Chondrocyte (in vitro differentiated cells): ENCODE data around the gene GCDH. TPM values are rescaled to one million over a fixed set of nuclear protein-coding genes. Genes with fewer than 3 reads are reported as not detected.

Experiments used
- DNase-seq: peaks from one replicate; pipeline ENCODE4 v3.0.0; 2021; ENCODE audit warnings: mixed read lengths, low spot score
- H3K27ac Mint-ChIP-seq: one replicate; pipeline ENCODE4 v1.8.0; 2021; ENCODE audit warnings: mild to moderate bottlenecking, moderate library complexity, mixed read lengths; ENCODE audit not compliant: unreplicated experiment
- H3K27me3 Mint-ChIP-seq: 2 replicates; pipeline ENCODE4 v1.8.0; 2021; ENCODE audit warnings: low read depth, mixed read lengths
- H3K36me3 Mint-ChIP-seq: 2 replicates; pipeline ENCODE4 v1.8.0; 2021; ENCODE audit warnings: low read depth, mixed read lengths
- H3K4me1 Mint-ChIP-seq: 2 replicates; pipeline ENCODE4 v1.8.0; 2021; ENCODE audit warnings: low read depth, mild to moderate bottlenecking, mixed read lengths
- H3K4me3 Mint-ChIP-seq: one replicate; pipeline ENCODE4 v1.8.0; 2021; ENCODE audit warnings: mild to moderate bottlenecking, moderate library complexity, mixed read lengths; ENCODE audit not compliant: unreplicated experiment
- H3K9me3 Mint-ChIP-seq: 2 replicates; pipeline ENCODE4 v1.8.0; 2021; ENCODE audit warnings: low read depth, mixed read lengths
- total RNA-seq: library from RNA; stranded (reverse); gene quantifications from 3 replicates; pipeline ENCODE4 v1.2.1, GENCODE V29; 2021
- TF ChIP-seq, protein P1 (sequence below): fragments of 200-600 bp; sonication (generic); IDR thresholded peaks from 2 replicates; pipeline ENCODE4 v1.5.0; 2021; ENCODE audit warnings: antibody characterized with exemption, mild to moderate bottlenecking, moderate library complexity

Gene GCDH
- total RNA-seq, 1 donor from 2014 or later, result 13.2 TPM

DNA sequence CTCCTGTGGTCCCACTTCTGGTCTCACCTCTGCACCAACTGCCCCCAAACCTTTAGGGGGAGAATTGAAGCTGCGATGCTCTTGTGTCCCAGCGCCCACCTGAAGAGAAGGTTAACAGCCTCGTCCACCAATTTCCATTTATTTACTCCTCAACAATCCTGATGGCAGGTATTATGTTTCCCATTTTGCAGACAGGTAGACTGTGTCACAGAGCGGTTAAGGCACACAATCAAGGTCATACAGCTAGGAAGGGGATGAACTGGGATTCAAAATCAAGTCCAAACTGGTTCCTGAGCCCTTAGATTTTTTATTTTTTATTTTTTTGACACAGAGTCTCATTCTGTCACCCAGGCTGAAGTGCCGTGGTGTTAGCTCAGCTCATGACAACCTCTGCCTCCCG, 15.9 kb upstream of the GCDH start:
- H3K4me3 Mint-ChIP-seq, result no peak overlapping the region
- peaks cover 1% of the 10 kb centered on the region for H3K4me1 Mint-ChIP-seq
- peaks cover 12% of the 10 kb centered on the region for H3K36me3 Mint-ChIP-seq
- H3K27ac Mint-ChIP-seq, result no peak overlapping the region
- TF ChIP-seq, protein P1, sequence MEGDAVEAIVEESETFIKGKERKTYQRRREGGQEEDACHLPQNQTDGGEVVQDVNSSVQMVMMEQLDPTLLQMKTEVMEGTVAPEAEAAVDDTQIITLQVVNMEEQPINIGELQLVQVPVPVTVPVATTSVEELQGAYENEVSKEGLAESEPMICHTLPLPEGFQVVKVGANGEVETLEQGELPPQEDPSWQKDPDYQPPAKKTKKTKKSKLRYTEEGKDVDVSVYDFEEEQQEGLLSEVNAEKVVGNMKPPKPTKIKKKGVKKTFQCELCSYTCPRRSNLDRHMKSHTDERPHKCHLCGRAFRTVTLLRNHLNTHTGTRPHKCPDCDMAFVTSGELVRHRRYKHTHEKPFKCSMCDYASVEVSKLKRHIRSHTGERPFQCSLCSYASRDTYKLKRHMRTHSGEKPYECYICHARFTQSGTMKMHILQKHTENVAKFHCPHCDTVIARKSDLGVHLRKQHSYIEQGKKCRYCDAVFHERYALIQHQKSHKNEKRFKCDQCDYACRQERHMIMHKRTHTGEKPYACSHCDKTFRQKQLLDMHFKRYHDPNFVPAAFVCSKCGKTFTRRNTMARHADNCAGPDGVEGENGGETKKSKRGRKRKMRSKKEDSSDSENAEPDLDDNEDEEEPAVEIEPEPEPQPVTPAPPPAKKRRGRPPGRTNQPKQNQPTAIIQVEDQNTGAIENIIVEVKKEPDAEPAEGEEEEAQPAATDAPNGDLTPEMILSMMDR, result no peak
- no peaks in the 10 kb centered on the region for H3K27me3 Mint-ChIP-seq
- H3K9me3 Mint-ChIP-seq, result peaks cover 3% of the 10 kb centered on the region
- DNase-seq, result no peak

DNA sequence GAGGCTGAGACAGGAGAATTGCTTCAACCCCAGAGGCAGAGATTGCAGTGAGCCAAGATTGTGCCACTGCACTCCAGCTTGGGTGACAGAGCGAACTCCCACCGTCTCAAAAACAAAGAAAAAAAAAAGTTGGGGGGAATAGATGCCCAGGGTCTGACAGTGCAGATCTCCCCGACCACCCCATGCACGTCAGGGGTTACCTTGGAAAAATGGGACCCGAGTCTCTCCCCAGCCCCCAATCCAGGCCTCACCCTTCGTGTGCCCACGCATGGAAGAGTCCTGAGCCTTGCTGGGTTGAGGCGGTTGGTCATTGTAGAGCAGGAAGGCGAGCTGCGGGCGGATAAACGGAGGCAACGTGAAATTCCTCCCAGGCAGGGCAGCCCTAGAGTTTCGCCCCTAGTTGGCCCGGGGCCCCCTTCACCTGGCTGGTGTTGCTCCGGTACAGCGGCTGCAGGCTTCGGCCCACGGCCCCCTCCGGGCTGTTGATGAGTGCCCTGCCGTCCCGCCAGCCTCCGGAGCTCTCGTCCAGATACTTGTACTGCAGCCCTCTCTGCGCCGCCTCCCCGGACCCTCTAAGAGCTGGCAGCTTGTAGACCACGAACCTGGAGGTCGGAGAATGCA, 10.3 kb upstream of the GCDH start:
- Mint-ChIP-seq H3K27ac (peak overlapping the region; percentile 85), H3K9me3 (no peaks in the 10 kb centered on the region), H3K27me3 (peaks cover 13% of the 10 kb centered on the region), H3K4me3 (peak overlapping the region; percentile 85), H3K4me1 (peaks cover 16% of the 10 kb centered on the region), H3K36me3 (peaks cover 8% of the 10 kb centered on the region)
- TF ChIP-seq, protein P1, result no peak
- no peak for DNase-seq

DNA sequence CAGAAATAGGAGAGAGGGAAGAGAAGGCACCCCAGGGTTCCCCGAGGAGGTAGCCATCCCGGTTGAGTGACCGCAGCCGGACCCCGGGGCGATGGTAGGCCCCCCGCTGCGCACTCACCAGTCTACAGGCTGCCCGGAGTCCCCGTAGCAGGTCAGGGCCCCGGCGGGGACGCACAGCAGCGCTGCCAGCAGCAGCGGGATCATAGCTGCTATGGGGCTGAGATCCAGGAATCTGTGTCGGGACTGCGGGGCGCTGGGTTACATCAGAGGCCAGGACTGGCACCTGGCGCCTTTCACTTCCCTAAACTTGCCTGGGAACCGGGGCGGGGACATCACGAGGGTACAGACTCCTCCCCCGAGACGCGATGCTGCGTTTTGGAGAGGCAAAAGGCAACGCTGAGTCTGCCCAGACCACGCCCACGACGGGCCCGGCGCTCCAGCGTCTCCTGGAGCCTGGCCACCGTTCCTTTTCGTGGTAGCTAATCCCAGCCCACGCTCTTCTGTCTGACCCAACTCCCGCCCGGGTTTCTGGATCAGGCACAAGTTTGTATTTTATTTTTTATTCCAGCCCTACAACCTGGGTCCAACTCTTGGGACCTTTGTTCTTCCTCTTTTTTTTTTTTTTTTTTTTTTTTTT, 9.7 kb upstream of the GCDH start, which contains the start of gene DNASE2:
Gene DNASE2 (minus strand): TSS at position 278 of the 637 bp plus-strand sequence. CDS start 74 bp downstream, at position 204.
- peak within 1 kb of the TSS; percentile 85 for H3K4me3 Mint-ChIP-seq
- no peaks in the 10 kb centered on the region for H3K9me3 Mint-ChIP-seq
- peaks cover 17% of the 10 kb centered on the region for H3K4me1 Mint-ChIP-seq
- TF ChIP-seq, protein P1, result no peak
- peak within 1 kb of the TSS; percentile 85 for H3K27ac Mint-ChIP-seq
- peak; percentile 97 for DNase-seq
- peaks cover 15% of the 10 kb centered on the region for H3K27me3 Mint-ChIP-seq
- peaks cover 8% of the 10 kb centered on the region for H3K36me3 Mint-ChIP-seq

DNA sequence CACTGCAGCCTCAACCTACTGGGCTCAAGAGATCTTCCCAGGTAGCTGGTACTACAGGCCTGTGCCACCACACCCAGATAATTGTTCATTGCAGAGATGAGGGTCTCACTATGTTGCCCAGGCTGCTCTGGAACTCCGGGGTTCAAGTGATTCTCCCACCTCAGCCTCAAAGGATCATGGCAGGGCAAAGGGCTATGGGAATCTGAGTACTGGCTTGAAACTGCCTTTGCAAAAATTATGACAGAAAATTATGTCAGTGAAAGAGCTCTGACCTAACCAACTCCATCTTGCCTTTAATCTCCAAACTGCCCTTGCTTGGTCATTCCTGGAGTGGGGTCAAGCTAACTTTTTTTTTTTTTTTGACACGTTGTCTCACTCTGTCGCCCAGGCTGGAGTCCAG, 8.4 kb upstream of the GCDH start:
- Mint-ChIP-seq H3K4me1 (peaks cover 20% of the 10 kb centered on the region), H3K27ac (no peak overlapping the region), H3K36me3 (peaks cover 8% of the 10 kb centered on the region), H3K27me3 (peaks cover 20% of the 10 kb centered on the region), H3K4me3 (peak overlapping the region; percentile 85), H3K9me3 (no peaks in the 10 kb centered on the region)
- DNase-seq, result no peak
- TF ChIP-seq, protein P1, result no peak

DNA sequence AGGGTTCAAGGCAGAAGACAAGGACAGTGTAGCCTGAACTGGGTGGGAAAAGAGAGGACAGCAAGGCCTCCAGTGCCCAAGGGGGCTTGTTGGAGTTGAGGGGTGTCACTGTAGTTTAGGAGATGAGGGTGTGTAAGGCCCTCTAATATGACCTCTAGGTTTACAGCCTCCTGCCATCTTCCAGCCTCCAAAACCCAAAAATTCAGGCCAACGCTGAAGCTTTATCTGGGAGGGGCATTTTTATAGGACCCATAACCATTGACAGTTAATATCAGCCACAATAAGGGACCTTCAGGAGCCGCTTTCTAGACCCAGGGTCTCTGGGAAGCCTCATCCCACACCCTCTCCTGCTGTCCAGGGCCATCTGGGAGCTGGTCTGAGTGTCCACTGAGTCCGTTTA, 6.8 kb upstream of the GCDH start:
- DNase-seq, result no peak
- Mint-ChIP-seq H3K4me1 (peaks cover 20% of the 10 kb centered on the region), H3K27me3 (peaks cover 20% of the 10 kb centered on the region), H3K27ac (no peak overlapping the region), H3K36me3 (no peaks in the 10 kb centered on the region), H3K4me3 (no peak overlapping the region), H3K9me3 (no peaks in the 10 kb centered on the region)
- TF ChIP-seq, protein P1, result no peak
